CD4-positive, alpha-beta memory T cell (primary cell): ENCODE results near the gene CADPS. TPM values are rescaled to one million over a fixed set of nuclear protein-coding genes. Genes with fewer than 3 reads are reported as not detected.

Experiments used
- CTCF ChIA-PET: fragments of 350-600 bp; sonication (Branson Sonifier 250); formaldehyde crosslinking; loops from one replicate; lab custom pipeline; 2021; ENCODE audit warnings: inconsistent platforms; ENCODE audit not compliant: partially characterized antibody; lab: Charles Lee
- POLR2A ChIA-PET: fragments of 350-600 bp; sonication (Branson Sonifier 250); formaldehyde crosslinking; loops from one replicate; lab custom pipeline; 2021; ENCODE audit not compliant: partially characterized antibody; lab: Charles Lee
- DNase-seq, 5 donors: peaks; one replicate each; pipeline versions ENCODE4 v3.0.0 to v3.0.0-alpha.2; 2020 to 2022; ENCODE audit warnings: mixed read lengths in 1 of 5
- H3K27ac ChIP-seq: one replicate; pipeline ENCODE4 v1.7.0; 2013; ENCODE audit warnings: low read depth, low read length
- H3K27me3 ChIP-seq: 2 replicates; pipeline ENCODE4 v1.7.0; 2013; ENCODE audit warnings: mild to moderate bottlenecking, low read length, moderate library complexity; ENCODE audit not compliant: insufficient read depth
- H3K36me3 ChIP-seq: 2 replicates; pipeline ENCODE4 v1.7.0; 2013; ENCODE audit warnings: mild to moderate bottlenecking, low read length, moderate library complexity; ENCODE audit not compliant: insufficient read depth
- H3K4me1 ChIP-seq: 2 replicates; pipeline ENCODE4 v1.7.0; 2013; ENCODE audit warnings: mild to moderate bottlenecking, low read length, moderate library complexity; ENCODE audit not compliant: insufficient read depth
- H3K4me3 ChIP-seq, 2 donors: one replicate each; pipeline ENCODE4 v1.7.0; 2013; ENCODE audit warnings: low read length in 2 of 2, mild to moderate bottlenecking in 1 of 2
- H3K9me3 ChIP-seq, 2 donors: one replicate each; pipeline ENCODE4 v1.7.0; 2013; ENCODE audit warnings: low read length in 2 of 2, control low read depth in 1 of 2; ENCODE audit not compliant: control insufficient read depth in 1 of 2
- H3K27ac Mint-ChIP-seq, 7 donors: one replicate each; pipeline ENCODE4 v1.8.0; 2020 to 2021; ENCODE audit warnings: mixed read lengths in 7 of 7, mild to moderate bottlenecking in 6 of 7, inconsistent platforms in 3 of 7, moderate library complexity in 3 of 7
- H3K27me3 Mint-ChIP-seq, 2 donors: one replicate each; pipeline ENCODE4 v1.8.0; 2020 to 2021; ENCODE audit warnings: mixed read lengths in 2 of 2
- H3K36me3 Mint-ChIP-seq, 2 donors: one replicate each; pipeline ENCODE4 v1.8.0; 2020 to 2021; ENCODE audit warnings: mixed read lengths in 2 of 2, inconsistent platforms in 1 of 2, mild to moderate bottlenecking in 1 of 2
- H3K4me1 Mint-ChIP-seq, 4 donors: one replicate each; pipeline ENCODE4 v1.8.0; 2020 to 2021; ENCODE audit warnings: mixed read lengths in 4 of 4, mild to moderate bottlenecking in 1 of 4
- H3K4me3 Mint-ChIP-seq, 8 donors: one replicate each; pipeline ENCODE4 v1.8.0; 2020 to 2021; ENCODE audit warnings: mixed read lengths in 8 of 8, mild to moderate bottlenecking in 7 of 8, moderate library complexity in 6 of 8, inconsistent platforms in 3 of 8
- H3K9me3 Mint-ChIP-seq, 8 donors: one replicate each; pipeline ENCODE4 v1.8.0; 2020 to 2021; ENCODE audit warnings: mixed read lengths in 8 of 8, mild to moderate bottlenecking in 5 of 8, inconsistent platforms in 3 of 8, moderate library complexity in 1 of 8
- intact Hi-C: fragments of 100-400 bp; cut with micrococcal nuclease; formaldehyde crosslinking; loops from one replicate; pipeline ENCODE4 v1.15.1; 2023
- polyA plus RNA-seq, 2 donors: library from polyadenylated mRNA; unstranded; fragments of 300-500 nt; fragmentation: Illumina TruSeq; gene quantifications; one replicate each; pipeline ENCODE4 v1.2.3, GENCODE V29; 2021
- total RNA-seq, 2 experiments: library from RNA; stranded (reverse); gene quantifications; one replicate each; pipeline ENCODE4 v1.2.3, GENCODE V29; 2021

The CADPS gene
- total and polyA plus RNA-seq, 4 experiments from 2014 or later, result not detected

GRCh38 chr3:62392626-62393292 is 482.5 kb downstream of the CADPS start:
- POLR2A ChIA-PET, result no interaction called here
- intact Hi-C loops, result no loop called here
- H3K27ac Mint-ChIP-seq, result no peak overlapping the region
- no peak for DNase-seq
- Histone ChIP-seq H3K27ac (no peak overlapping the region), H3K4me3 (no peak overlapping the region), H3K27me3 (no peaks in the 10 kb centered on the region), H3K36me3 (no peaks in the 10 kb centered on the region), H3K4me1 (no peaks in the 10 kb centered on the region), H3K9me3 (no peaks in the 10 kb centered on the region)
- peaks cover 0 to 1% (median 0%) of the 10 kb centered on the region in 4 donors for H3K4me1 Mint-ChIP-seq
- CTCF ChIA-PET, result no interaction called here
- H3K36me3 Mint-ChIP-seq, result no peaks in the 10 kb centered on the region
- H3K9me3 Mint-ChIP-seq, result peaks cover 0 to 8% (median 3%) of the 10 kb centered on the region in 8 donors
- no peak overlapping the region for H3K4me3 Mint-ChIP-seq
- peaks cover 4 to 9% of the 10 kb centered on the region in 2 donors for H3K27me3 Mint-ChIP-seq

GRCh38 chr3:62387251-62387650 is 488.0 kb downstream of the CADPS start:
- Histone ChIP-seq H3K27me3 (no peaks in the 10 kb centered on the region), H3K36me3 (no peaks in the 10 kb centered on the region), H3K4me3 (no peak overlapping the region), H3K9me3 (no peaks in the 10 kb centered on the region), H3K27ac (no peak overlapping the region), H3K4me1 (no peaks in the 10 kb centered on the region)
- Mint-ChIP-seq H3K36me3 (no peaks in the 10 kb centered on the region), H3K27ac (no peak overlapping the region), H3K4me3 (no peak overlapping the region), H3K27me3 (peaks cover 0 to 6% of the 10 kb centered on the region in 2 donors), H3K9me3 (peaks cover 0 to 8% (median 3%) of the 10 kb centered on the region in 8 donors), H3K4me1 (no peaks in the 10 kb centered on the region)
- no peak for DNase-seq
- ChIA-PET POLR2A (no interaction called here), CTCF (no interaction called here)
- intact Hi-C loops, result no loop called here

- no peaks in the 10 kb centered on the region for H3K36me3 ChIP-seq
- ChIA-PET POLR2A (no interaction called here), CTCF (no interaction called here)
- DNase-seq, result no peak
- no peaks in the 10 kb centered on the region for H3K4me1 ChIP-seq
- Mint-ChIP-seq H3K27me3 (peaks cover 28 to 46% of the 10 kb centered on the region in 2 donors), H3K9me3 (peaks cover 0 to 13% (median 2%) of the 10 kb centered on the region in 8 donors), H3K36me3 (no peaks in the 10 kb centered on the region), H3K27ac (no peak overlapping the region), H3K4me3 (no peak overlapping the region), H3K4me1 (peaks cover 0 to 5% (median under 1%) of the 10 kb centered on the region in 4 donors)
- peaks cover 15% of the 10 kb centered on the region for H3K27me3 ChIP-seq
- H3K4me3 ChIP-seq, result no peak overlapping the region
- intact Hi-C loops, result no loop called here
- no peak overlapping the region for H3K27ac ChIP-seq
- no peaks in the 10 kb centered on the region for H3K9me3 ChIP-seq
Measured at GRCh38 chr3:62379321-62379798, 495.9 kb downstream of the CADPS start.

GRCh38 chr3:62378921-62379320 is 496.3 kb downstream of the CADPS start:
- H3K4me1 ChIP-seq, result no peaks in the 10 kb centered on the region
- Mint-ChIP-seq H3K27me3 (peaks cover 31 to 50% of the 10 kb centered on the region in 2 donors), H3K4me1 (peaks cover 0 to 10% (median 2%) of the 10 kb centered on the region in 4 donors), H3K27ac (no peak overlapping the region), H3K36me3 (no peaks in the 10 kb centered on the region), H3K9me3 (peaks cover 0 to 13% (median 2%) of the 10 kb centered on the region in 8 donors), H3K4me3 (no peak overlapping the region)
- H3K27me3 ChIP-seq, result peaks cover 15% of the 10 kb centered on the region
- H3K9me3 ChIP-seq, result no peaks in the 10 kb centered on the region
- H3K36me3 ChIP-seq, result no peaks in the 10 kb centered on the region
- no peak overlapping the region for H3K4me3 ChIP-seq
- H3K27ac ChIP-seq, result no peak overlapping the region
- CTCF ChIA-PET, result no interaction called here
- DNase-seq, result no peak
- POLR2A ChIA-PET, result no interaction called here
- intact Hi-C loops, result no loop called here

GRCh38 chr3:62378311-62378789 is 496.9 kb downstream of the CADPS start:
- peaks cover 0 to 13% (median 1%) of the 10 kb centered on the region in 8 donors for H3K9me3 Mint-ChIP-seq
- no peak overlapping the region for H3K27ac Mint-ChIP-seq
- H3K27ac ChIP-seq, result no peak overlapping the region
- ChIA-PET CTCF (no interaction called here), POLR2A (no interaction called here)
- H3K36me3 ChIP-seq, result no peaks in the 10 kb centered on the region
- H3K27me3 ChIP-seq, result peaks cover 15% of the 10 kb centered on the region
- no peaks in the 10 kb centered on the region for H3K9me3 ChIP-seq
- DNase-seq, result no peak
- intact Hi-C loops, result no loop called here
- peaks cover 0 to 11% (median 2%) of the 10 kb centered on the region in 4 donors for H3K4me1 Mint-ChIP-seq
- H3K4me3 Mint-ChIP-seq, result no peak overlapping the region
- H3K36me3 Mint-ChIP-seq, result no peaks in the 10 kb centered on the region
- H3K4me1 ChIP-seq, result no peaks in the 10 kb centered on the region
- H3K27me3 Mint-ChIP-seq, result peaks cover 31 to 52% of the 10 kb centered on the region in 2 donors
- no peak overlapping the region for H3K4me3 ChIP-seq

- Mint-ChIP-seq H3K36me3 (no peaks in the 10 kb centered on the region), H3K27ac (no peak overlapping the region), H3K9me3 (peaks cover 0 to 11% (median 1%) of the 10 kb centered on the region in 8 donors), H3K4me3 (no peak overlapping the region), H3K4me1 (peaks cover 0 to 11% (median 2%) of the 10 kb centered on the region in 4 donors), H3K27me3 (peaks cover 33 to 55% of the 10 kb centered on the region in 2 donors)
- DNase-seq, result no peak
- H3K4me3 ChIP-seq, result no peak overlapping the region
- H3K27ac ChIP-seq, result no peak overlapping the region
- ChIA-PET POLR2A (no interaction called here), CTCF (no interaction called here)
- H3K4me1 ChIP-seq, result no peaks in the 10 kb centered on the region
- intact Hi-C loops, result no loop called here
- no peaks in the 10 kb centered on the region for H3K9me3 ChIP-seq
- H3K27me3 ChIP-seq, result peaks cover 15% of the 10 kb centered on the region
- no peaks in the 10 kb centered on the region for H3K36me3 ChIP-seq
Measured at GRCh38 chr3:62376906-62377877, 498.0 kb downstream of the CADPS start.

GRCh38 chr3:62376454-62376720 is 498.8 kb downstream of the CADPS start:
- peaks cover 0 to 11% (median 2%) of the 10 kb centered on the region in 4 donors for H3K4me1 Mint-ChIP-seq
- H3K4me3 ChIP-seq, result no peak overlapping the region
- H3K27ac ChIP-seq, result no peak overlapping the region
- ChIA-PET POLR2A (no interaction called here), CTCF (no interaction called here)
- DNase-seq, result no peak
- peaks cover 34 to 57% of the 10 kb centered on the region in 2 donors for H3K27me3 Mint-ChIP-seq
- no peaks in the 10 kb centered on the region for H3K4me1 ChIP-seq
- peaks cover 0 to 9% (median 1%) of the 10 kb centered on the region in 8 donors for H3K9me3 Mint-ChIP-seq
- no peaks in the 10 kb centered on the region for H3K36me3 ChIP-seq
- H3K4me3 Mint-ChIP-seq, result no peak overlapping the region
- peaks cover 15% of the 10 kb centered on the region for H3K27me3 ChIP-seq
- no peaks in the 10 kb centered on the region for H3K36me3 Mint-ChIP-seq
- no peak overlapping the region for H3K27ac Mint-ChIP-seq
- H3K9me3 ChIP-seq, result no peaks in the 10 kb centered on the region
- intact Hi-C loops, result no loop called here
